ENCODE results near the gene ARHGAP26. TPM values are rescaled to one million over a fixed set of nuclear protein-coding genes. Genes with fewer than 3 reads are reported as not detected.

The ARHGAP26 gene, protein sequence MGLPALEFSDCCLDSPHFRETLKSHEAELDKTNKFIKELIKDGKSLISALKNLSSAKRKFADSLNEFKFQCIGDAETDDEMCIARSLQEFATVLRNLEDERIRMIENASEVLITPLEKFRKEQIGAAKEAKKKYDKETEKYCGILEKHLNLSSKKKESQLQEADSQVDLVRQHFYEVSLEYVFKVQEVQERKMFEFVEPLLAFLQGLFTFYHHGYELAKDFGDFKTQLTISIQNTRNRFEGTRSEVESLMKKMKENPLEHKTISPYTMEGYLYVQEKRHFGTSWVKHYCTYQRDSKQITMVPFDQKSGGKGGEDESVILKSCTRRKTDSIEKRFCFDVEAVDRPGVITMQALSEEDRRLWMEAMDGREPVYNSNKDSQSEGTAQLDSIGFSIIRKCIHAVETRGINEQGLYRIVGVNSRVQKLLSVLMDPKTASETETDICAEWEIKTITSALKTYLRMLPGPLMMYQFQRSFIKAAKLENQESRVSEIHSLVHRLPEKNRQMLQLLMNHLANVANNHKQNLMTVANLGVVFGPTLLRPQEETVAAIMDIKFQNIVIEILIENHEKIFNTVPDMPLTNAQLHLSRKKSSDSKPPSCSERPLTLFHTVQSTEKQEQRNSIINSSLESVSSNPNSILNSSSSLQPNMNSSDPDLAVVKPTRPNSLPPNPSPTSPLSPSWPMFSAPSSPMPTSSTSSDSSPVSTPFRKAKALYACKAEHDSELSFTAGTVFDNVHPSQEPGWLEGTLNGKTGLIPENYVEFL
- 3.4 to 4.4 TPM (median 3.9 TPM) in 3 replicates for polyA plus RNA-seq
- 12.7 TPM for polyA plus RNA-seq (2011; ENCODE audit: low read depth)
- 3.0 and 3.8 TPM in 2 replicates for polyA plus RNA-seq (2011; cell fraction: cytosol; rRNA removed)
- 8.0 and 15.2 TPM in 2 replicates for polyA plus RNA-seq (2011; cell fraction: nucleus; rRNA removed)
- polyA plus RNA-seq (2012; ENCODE audit: low replicate concordance) = 6.1 and 7.0 TPM in 2 replicates
- polyA minus RNA-seq = 7.3 to 17.9 TPM (median 14.5 TPM) in 3 replicates
- 2.1 TPM for polyA minus RNA-seq (2011; cell fraction: cytosol; rRNA and poly(A)+ RNA removed)
- 14.1 and 35.8 TPM in 2 replicates for polyA minus RNA-seq (2011; cell fraction: nucleus; rRNA and poly(A)+ RNA removed)

DNA sequence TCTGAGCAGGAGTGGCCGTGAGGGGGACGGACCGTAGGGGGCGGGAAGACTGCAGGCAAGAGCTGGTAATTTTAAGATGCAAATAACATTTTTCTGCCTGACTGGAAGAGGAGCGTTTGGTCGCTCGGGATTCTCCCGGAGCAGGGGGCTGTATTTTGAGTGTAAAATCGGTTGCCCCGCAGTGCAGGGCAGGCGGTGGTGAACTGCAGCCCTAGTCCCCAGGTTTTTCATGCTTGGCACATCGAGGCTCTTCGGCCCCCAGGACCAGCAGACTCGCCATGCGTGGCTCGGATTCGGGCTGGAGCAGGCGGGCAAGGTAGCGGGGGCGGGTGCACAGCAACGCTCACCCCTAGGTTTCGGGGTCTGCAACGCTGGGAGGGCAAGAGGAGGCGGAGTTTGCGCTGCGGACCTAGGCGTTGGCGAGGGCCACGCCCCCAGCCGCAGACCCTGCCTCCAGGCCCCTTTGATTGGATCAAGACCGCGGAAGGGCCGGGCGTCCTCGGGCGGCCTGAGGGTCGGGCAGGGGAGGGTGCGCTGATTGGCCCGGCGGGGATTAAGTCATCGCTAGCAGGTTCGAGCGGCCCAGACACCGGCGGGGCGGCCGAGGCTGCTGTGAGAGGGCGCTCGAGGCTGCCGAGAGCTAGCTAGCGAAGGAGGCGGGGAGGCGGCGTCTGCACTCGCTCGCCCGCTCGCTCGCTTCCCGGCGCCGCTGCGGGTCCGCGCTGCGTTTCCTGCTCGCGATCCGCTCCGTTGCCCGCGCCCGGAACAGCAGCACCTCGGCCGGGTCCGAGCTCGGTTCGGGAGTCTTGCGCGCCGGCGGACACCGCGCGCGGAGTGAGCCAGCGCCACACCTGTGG, at the start of gene ARHGAP26:
Gene ARHGAP26 (plus strand): TSS at position 585 of the 857 bp plus-strand sequence. CDS start 385 bp downstream, outside the sequence.
- H4K20me1 ChIP-seq (ENCODE audit: control insufficient read depth, extremely low read depth, insufficient read depth, low read length) = no peaks in the 10 kb centered on the region
- peak within 1 kb of the TSS; percentile 87 for H3K4me2 ChIP-seq (ENCODE audit: control insufficient read depth, extremely low read depth, insufficient read depth, low read depth, low read length)
- H3K9me3 ChIP-seq (ENCODE audit: control insufficient read depth, low read depth, low read length) = no peaks in the 10 kb centered on the region
- dilution Hi-C loops (cut with MboI; ENCODE audit: extremely low pct_ligation_motif_present, low sequenced_read_pairs) = no loop called here
- no peaks in the 10 kb centered on the region for H3K36me3 ChIP-seq (ENCODE audit: control insufficient read depth in 2 of 2, extremely low read depth in 1 of 2, insufficient read depth in 2 of 2, low read length in 2 of 2)
- TF ChIP-seq, protein P1, sequence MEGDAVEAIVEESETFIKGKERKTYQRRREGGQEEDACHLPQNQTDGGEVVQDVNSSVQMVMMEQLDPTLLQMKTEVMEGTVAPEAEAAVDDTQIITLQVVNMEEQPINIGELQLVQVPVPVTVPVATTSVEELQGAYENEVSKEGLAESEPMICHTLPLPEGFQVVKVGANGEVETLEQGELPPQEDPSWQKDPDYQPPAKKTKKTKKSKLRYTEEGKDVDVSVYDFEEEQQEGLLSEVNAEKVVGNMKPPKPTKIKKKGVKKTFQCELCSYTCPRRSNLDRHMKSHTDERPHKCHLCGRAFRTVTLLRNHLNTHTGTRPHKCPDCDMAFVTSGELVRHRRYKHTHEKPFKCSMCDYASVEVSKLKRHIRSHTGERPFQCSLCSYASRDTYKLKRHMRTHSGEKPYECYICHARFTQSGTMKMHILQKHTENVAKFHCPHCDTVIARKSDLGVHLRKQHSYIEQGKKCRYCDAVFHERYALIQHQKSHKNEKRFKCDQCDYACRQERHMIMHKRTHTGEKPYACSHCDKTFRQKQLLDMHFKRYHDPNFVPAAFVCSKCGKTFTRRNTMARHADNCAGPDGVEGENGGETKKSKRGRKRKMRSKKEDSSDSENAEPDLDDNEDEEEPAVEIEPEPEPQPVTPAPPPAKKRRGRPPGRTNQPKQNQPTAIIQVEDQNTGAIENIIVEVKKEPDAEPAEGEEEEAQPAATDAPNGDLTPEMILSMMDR (optimal IDR thresholded peaks at IDR 0.05 in 1 of 3, IDR thresholded peaks at IDR 0.05 in 1 of 3, conservative IDR thresholded peaks at IDR 0.05 in 1 of 3; ENCODE audit: extremely low read depth in 1 of 3, insufficient read depth in 2 of 3, low read length in 3 of 3) = peak in 2 of 3 experiments; percentile 46 to 51
- no peak for TF ChIP-seq EZH2 (IDR thresholded peaks at IDR 0.05; ENCODE audit: low read length)
- peak within 1 kb of the TSS; percentile 99 for H2AFZ ChIP-seq (ENCODE audit: control insufficient read depth, low read length)
- H3K4me3 ChIP-seq (ENCODE audit: control insufficient read depth in 2 of 3, extremely low read depth in 1 of 3, insufficient read depth in 2 of 3, low read depth in 1 of 3, low read length in 3 of 3) = peak within 1 kb of the TSS; percentile 77 to 95 (median 89)
- no peaks in the 10 kb centered on the region for H3K9me1 ChIP-seq (ENCODE audit: control insufficient read depth, extremely low read depth, insufficient read depth, low read length)
- H3K4me1 ChIP-seq (ENCODE audit: control insufficient read depth, extremely low read depth, insufficient read depth, low read length) = peaks cover 17% of the 10 kb centered on the region
- H3K79me2 ChIP-seq (ENCODE audit: control insufficient read depth, insufficient read depth, low read length) = no peaks in the 10 kb centered on the region
- H3K27me3 ChIP-seq (ENCODE audit: control insufficient read depth, extremely low read depth, insufficient read depth, low read length) = no peaks in the 10 kb centered on the region
- H3K9ac ChIP-seq (ENCODE audit: control insufficient read depth, extremely low read depth, insufficient read depth, low read length) = peak within 1 kb of the TSS; percentile 73
- peak within 1 kb of the TSS; percentile 49 for H3K27ac ChIP-seq (ENCODE audit: control insufficient read depth, insufficient read depth, low read length)
- no peak for FAIRE-seq
- peak; percentile 55 for DNase-seq (ENCODE audit: low read depth, low spot score)

DNA sequence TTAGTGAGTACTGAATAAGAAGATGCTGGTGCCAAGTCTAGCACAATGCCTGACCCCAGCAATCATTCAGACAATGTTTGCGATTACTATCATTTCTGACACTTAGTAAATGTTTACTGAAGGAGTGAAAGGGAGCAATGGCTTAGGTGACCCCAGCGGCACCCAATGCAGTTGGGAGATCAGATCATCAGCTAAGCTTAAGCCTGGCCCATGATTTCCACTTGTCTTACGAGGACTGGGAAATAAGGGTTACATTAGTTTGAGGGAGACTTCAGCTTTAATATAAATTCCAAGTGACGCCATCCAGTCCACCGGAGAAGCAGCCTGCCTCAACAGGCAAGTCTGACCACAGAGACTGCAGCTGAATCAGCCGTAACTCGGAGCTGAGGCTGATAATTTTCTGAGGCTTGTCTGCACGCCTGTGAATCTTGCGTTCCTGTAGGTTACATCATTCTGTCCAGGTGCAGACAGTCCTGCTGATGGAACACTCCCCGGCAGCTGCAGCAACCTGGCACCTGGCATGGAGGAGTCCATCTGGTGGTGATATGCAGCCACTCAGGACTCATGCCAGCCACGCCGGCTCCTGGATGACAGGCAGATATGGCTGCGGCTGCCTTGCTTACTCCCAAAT, 49.4 kb upstream of the ARHGAP26 start:
- DNase-seq (ENCODE audit: low read depth, low spot score) = peak; percentile 98
- peak overlapping the region; percentile 39 for H3K9ac ChIP-seq (ENCODE audit: control insufficient read depth, extremely low read depth, insufficient read depth, low read length)

More for the DNA sequence above, 49.4 kb upstream of the ARHGAP26 start:
- dilution Hi-C loops (cut with MboI; ENCODE audit: extremely low pct_ligation_motif_present, low sequenced_read_pairs) = loop anchor here (10.0 kb wide), 1 partner anchor 154 kb away; no protein-coding TSS in a partner anchor
- TF ChIP-seq, protein P1 (optimal IDR thresholded peaks at IDR 0.05 in 1 of 3, IDR thresholded peaks at IDR 0.05 in 1 of 3, conservative IDR thresholded peaks at IDR 0.05 in 1 of 3; ENCODE audit: extremely low read depth in 1 of 3, insufficient read depth in 2 of 3, low read length in 3 of 3) = peak; percentile 37 to 73 (median 49)
- no peak for TF ChIP-seq EZH2 (IDR thresholded peaks at IDR 0.05; ENCODE audit: low read length)
- peak overlapping the region; percentile 77 for H3K4me2 ChIP-seq (ENCODE audit: control insufficient read depth, extremely low read depth, insufficient read depth, low read depth, low read length)
- peaks cover 37% of the 10 kb centered on the region for H3K4me1 ChIP-seq (ENCODE audit: control insufficient read depth, extremely low read depth, insufficient read depth, low read length)
- no peaks in the 10 kb centered on the region for H3K9me1 ChIP-seq (ENCODE audit: control insufficient read depth, extremely low read depth, insufficient read depth, low read length)
- peak overlapping the region in 1 of 3 experiments; percentile 32 for H3K4me3 ChIP-seq (ENCODE audit: control insufficient read depth in 2 of 3, extremely low read depth in 1 of 3, insufficient read depth in 2 of 3, low read depth in 1 of 3, low read length in 3 of 3)
- no peaks in the 10 kb centered on the region for H3K79me2 ChIP-seq (ENCODE audit: control insufficient read depth, insufficient read depth, low read length)
- peak; percentile 100 for FAIRE-seq
- peak overlapping the region; percentile 85 for H3K27ac ChIP-seq (ENCODE audit: control insufficient read depth, insufficient read depth, low read length)
- no peaks in the 10 kb centered on the region for H3K27me3 ChIP-seq (ENCODE audit: control insufficient read depth, extremely low read depth, insufficient read depth, low read length)
- no peaks in the 10 kb centered on the region for H3K9me3 ChIP-seq (ENCODE audit: control insufficient read depth, low read depth, low read length)
- no peaks in the 10 kb centered on the region for H4K20me1 ChIP-seq (ENCODE audit: control insufficient read depth, extremely low read depth, insufficient read depth, low read length)
- H2AFZ ChIP-seq (ENCODE audit: control insufficient read depth, low read length) = peak overlapping the region; percentile 17
- no peaks in the 10 kb centered on the region for H3K36me3 ChIP-seq (ENCODE audit: control insufficient read depth in 2 of 2, extremely low read depth in 1 of 2, insufficient read depth in 2 of 2, low read length in 2 of 2)

Measured in keratinocyte (primary cell).